Right lobe of liver (tissue), 4 donors: ENCODE measurements around the gene FITM1.

Experiments
- POLR2A ChIP-seq: fragments of 450-650 bp; IDR thresholded peaks from one replicate; pipeline ENCODE4 v1.6.1; 2017; ENCODE audit warnings: antibody characterized with exemption, mild to moderate bottlenecking
- TF ChIP-seq, protein P1 (sequence below), 4 donors: fragments of 200-600 bp in 3 of 4; fragments of 450-650 bp in 1 of 4; IDR thresholded peaks; one replicate each; pipeline versions ENCODE4 v1.5.1 to v1.8.0; 2016 to 2022; ENCODE audit warnings: antibody characterized with exemption in 4 of 4, mild to moderate bottlenecking in 2 of 4
- donor health status: DM: no; HTN: no; CAD: no.
- donor health status: DM: no; HTN: no; CAD: no.
- donor health status: DM: no; HTN: yes; CAD: no.

GRCh38 chr14:24129410-24129998 is 955 bp upstream of the FITM1 start:
- TF ChIP-seq, protein P1, sequence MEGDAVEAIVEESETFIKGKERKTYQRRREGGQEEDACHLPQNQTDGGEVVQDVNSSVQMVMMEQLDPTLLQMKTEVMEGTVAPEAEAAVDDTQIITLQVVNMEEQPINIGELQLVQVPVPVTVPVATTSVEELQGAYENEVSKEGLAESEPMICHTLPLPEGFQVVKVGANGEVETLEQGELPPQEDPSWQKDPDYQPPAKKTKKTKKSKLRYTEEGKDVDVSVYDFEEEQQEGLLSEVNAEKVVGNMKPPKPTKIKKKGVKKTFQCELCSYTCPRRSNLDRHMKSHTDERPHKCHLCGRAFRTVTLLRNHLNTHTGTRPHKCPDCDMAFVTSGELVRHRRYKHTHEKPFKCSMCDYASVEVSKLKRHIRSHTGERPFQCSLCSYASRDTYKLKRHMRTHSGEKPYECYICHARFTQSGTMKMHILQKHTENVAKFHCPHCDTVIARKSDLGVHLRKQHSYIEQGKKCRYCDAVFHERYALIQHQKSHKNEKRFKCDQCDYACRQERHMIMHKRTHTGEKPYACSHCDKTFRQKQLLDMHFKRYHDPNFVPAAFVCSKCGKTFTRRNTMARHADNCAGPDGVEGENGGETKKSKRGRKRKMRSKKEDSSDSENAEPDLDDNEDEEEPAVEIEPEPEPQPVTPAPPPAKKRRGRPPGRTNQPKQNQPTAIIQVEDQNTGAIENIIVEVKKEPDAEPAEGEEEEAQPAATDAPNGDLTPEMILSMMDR (IDR thresholded peaks at IDR 0.05) = no peak
- TF ChIP-seq POLR2A = no peak
